WTC11 (cell line): ENCODE measurements around the gene PER1.

Experiments
- CBFB ChIP-seq: sonication (generic); formaldehyde crosslinking; IDR thresholded peaks from 2 replicates; pipeline ENCODE4 v1.8.1; 2022; ENCODE audit warnings: mild to moderate bottlenecking, low read depth, missing genetic modification reagents
- CREB1 ChIP-seq: sonication (generic); formaldehyde crosslinking; IDR thresholded peaks from 2 replicates; pipeline ENCODE4 v1.8.0; 2023; ENCODE audit warnings: mild to moderate bottlenecking, missing genetic modification reagents
- IRF2 ChIP-seq: sonication (generic); formaldehyde crosslinking; IDR thresholded peaks from 2 replicates; pipeline ENCODE4 v1.8.0; 2022; ENCODE audit warnings: low read depth, missing genetic modification reagents, borderline replicate concordance
- NFYB ChIP-seq: sonication (generic); formaldehyde crosslinking; conservative IDR thresholded peaks from 2 replicates; pipeline ENCODE4 v1.8.0; 2022; ENCODE audit warnings: low read depth, missing genetic modification reagents
- NR1H2 ChIP-seq: sonication (generic); formaldehyde crosslinking; IDR thresholded peaks from 2 replicates; pipeline ENCODE4 v1.9.0; 2021; ENCODE audit warnings: mild to moderate bottlenecking, moderate library complexity, missing genetic modification reagents
- SP1 ChIP-seq: sonication (generic); formaldehyde crosslinking; conservative IDR thresholded peaks from 2 replicates; pipeline ENCODE4 v1.8.1; 2022; ENCODE audit warnings: missing genetic modification reagents
- ZBTB21 ChIP-seq: sonication (generic); formaldehyde crosslinking; IDR thresholded peaks from 2 replicates; pipeline ENCODE4 v1.8.1; 2023; ENCODE audit warnings: mild to moderate bottlenecking, missing genetic modification reagents, borderline replicate concordance
- TF ChIP-seq, protein P1 (sequence below): sonication (generic); formaldehyde crosslinking; IDR thresholded peaks from 2 replicates; pipeline ENCODE4 v1.8.0; 2022; ENCODE audit warnings: mild to moderate bottlenecking, missing genetic modification reagents
- TF ChIP-seq, protein P2 (sequence below): fragments of 200-600 bp; IDR thresholded peaks from 2 replicates; pipeline ENCODE4 v1.8.0; 2022; ENCODE audit warnings: antibody characterized with exemption
- TF ChIP-seq, protein P3 (sequence below): sonication (generic); formaldehyde crosslinking; conservative IDR thresholded peaks from 2 replicates; pipeline ENCODE4 v1.8.1; 2022; ENCODE audit warnings: mild to moderate bottlenecking, missing genetic modification reagents
- TF ChIP-seq, protein P4 (sequence below): sonication (generic); formaldehyde crosslinking; IDR thresholded peaks from 2 replicates; pipeline ENCODE4 v1.8.0; 2022; ENCODE audit warnings: mild to moderate bottlenecking, missing genetic modification reagents
- TF ChIP-seq, protein P5 (sequence below): sonication (generic); formaldehyde crosslinking; conservative IDR thresholded peaks from 2 replicates; pipeline ENCODE4 v1.8.1; 2023; ENCODE audit warnings: mild to moderate bottlenecking, low read depth, missing genetic modification reagents, moderate library complexity
- TF ChIP-seq, protein P6 (sequence below): sonication (generic); formaldehyde crosslinking; IDR thresholded peaks from 2 replicates; pipeline ENCODE4 v1.8.1; 2023; ENCODE audit warnings: mild to moderate bottlenecking, moderate library complexity, missing genetic modification reagents
- TF ChIP-seq, protein P7 (sequence below): sonication (generic); formaldehyde crosslinking; IDR thresholded peaks from 2 replicates; pipeline ENCODE4 v1.8.1; 2023; ENCODE audit warnings: mild to moderate bottlenecking, missing genetic modification reagents, moderate library complexity

DNA sequence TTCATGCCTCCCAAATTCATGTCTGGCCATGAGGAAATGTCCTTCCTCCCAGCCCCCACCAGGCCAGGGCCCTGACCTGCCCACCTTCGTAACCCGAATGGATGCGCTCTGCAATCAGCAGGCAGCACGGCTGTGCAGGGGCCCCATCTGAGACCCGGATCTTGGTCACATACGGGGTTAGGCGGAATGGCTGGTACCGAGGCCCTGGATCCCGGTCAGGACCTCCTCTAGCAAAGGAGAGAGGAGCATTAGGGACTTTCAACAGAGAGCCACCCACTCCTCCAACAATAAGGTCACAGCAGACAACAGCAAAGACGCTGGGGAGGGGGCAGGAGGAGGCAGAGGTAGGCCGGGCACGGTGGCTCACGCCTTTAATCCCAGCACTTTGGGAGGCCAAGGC lies 3.6 kb downstream of the PER1 start:
- TF ChIP-seq, protein P1, sequence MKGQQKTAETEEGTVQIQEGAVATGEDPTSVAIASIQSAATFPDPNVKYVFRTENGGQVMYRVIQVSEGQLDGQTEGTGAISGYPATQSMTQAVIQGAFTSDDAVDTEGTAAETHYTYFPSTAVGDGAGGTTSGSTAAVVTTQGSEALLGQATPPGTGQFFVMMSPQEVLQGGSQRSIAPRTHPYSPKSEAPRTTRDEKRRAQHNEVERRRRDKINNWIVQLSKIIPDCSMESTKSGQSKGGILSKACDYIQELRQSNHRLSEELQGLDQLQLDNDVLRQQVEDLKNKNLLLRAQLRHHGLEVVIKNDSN (CRISPR knock-in tag): no peak
- no peak for TF ChIP-seq ZBTB21 (CRISPR knock-in tag)
- TF ChIP-seq, protein P2, sequence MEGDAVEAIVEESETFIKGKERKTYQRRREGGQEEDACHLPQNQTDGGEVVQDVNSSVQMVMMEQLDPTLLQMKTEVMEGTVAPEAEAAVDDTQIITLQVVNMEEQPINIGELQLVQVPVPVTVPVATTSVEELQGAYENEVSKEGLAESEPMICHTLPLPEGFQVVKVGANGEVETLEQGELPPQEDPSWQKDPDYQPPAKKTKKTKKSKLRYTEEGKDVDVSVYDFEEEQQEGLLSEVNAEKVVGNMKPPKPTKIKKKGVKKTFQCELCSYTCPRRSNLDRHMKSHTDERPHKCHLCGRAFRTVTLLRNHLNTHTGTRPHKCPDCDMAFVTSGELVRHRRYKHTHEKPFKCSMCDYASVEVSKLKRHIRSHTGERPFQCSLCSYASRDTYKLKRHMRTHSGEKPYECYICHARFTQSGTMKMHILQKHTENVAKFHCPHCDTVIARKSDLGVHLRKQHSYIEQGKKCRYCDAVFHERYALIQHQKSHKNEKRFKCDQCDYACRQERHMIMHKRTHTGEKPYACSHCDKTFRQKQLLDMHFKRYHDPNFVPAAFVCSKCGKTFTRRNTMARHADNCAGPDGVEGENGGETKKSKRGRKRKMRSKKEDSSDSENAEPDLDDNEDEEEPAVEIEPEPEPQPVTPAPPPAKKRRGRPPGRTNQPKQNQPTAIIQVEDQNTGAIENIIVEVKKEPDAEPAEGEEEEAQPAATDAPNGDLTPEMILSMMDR: no peak
- no peak for TF ChIP-seq NR1H2 (CRISPR knock-in tag)
- TF ChIP-seq, protein P3, sequence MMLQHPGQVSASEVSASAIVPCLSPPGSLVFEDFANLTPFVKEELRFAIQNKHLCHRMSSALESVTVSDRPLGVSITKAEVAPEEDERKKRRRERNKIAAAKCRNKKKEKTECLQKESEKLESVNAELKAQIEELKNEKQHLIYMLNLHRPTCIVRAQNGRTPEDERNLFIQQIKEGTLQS (CRISPR knock-in tag): no peak
- no peak for TF ChIP-seq SP1 (CRISPR knock-in tag)
- TF ChIP-seq NFYB (CRISPR knock-in tag): no peak
- TF ChIP-seq CREB1 (CRISPR knock-in tag): no peak
- no peak for TF ChIP-seq IRF2 (CRISPR knock-in tag)
- no peak for TF ChIP-seq CBFB (CRISPR knock-in tag)
- TF ChIP-seq, protein P4, sequence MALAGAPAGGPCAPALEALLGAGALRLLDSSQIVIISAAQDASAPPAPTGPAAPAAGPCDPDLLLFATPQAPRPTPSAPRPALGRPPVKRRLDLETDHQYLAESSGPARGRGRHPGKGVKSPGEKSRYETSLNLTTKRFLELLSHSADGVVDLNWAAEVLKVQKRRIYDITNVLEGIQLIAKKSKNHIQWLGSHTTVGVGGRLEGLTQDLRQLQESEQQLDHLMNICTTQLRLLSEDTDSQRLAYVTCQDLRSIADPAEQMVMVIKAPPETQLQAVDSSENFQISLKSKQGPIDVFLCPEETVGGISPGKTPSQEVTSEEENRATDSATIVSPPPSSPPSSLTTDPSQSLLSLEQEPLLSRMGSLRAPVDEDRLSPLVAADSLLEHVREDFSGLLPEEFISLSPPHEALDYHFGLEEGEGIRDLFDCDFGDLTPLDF: no peak
- TF ChIP-seq, protein P5, sequence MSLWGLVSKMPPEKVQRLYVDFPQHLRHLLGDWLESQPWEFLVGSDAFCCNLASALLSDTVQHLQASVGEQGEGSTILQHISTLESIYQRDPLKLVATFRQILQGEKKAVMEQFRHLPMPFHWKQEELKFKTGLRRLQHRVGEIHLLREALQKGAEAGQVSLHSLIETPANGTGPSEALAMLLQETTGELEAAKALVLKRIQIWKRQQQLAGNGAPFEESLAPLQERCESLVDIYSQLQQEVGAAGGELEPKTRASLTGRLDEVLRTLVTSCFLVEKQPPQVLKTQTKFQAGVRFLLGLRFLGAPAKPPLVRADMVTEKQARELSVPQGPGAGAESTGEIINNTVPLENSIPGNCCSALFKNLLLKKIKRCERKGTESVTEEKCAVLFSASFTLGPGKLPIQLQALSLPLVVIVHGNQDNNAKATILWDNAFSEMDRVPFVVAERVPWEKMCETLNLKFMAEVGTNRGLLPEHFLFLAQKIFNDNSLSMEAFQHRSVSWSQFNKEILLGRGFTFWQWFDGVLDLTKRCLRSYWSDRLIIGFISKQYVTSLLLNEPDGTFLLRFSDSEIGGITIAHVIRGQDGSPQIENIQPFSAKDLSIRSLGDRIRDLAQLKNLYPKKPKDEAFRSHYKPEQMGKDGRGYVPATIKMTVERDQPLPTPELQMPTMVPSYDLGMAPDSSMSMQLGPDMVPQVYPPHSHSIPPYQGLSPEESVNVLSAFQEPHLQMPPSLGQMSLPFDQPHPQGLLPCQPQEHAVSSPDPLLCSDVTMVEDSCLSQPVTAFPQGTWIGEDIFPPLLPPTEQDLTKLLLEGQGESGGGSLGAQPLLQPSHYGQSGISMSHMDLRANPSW (CRISPR knock-in tag): no peak
- TF ChIP-seq, protein P6, sequence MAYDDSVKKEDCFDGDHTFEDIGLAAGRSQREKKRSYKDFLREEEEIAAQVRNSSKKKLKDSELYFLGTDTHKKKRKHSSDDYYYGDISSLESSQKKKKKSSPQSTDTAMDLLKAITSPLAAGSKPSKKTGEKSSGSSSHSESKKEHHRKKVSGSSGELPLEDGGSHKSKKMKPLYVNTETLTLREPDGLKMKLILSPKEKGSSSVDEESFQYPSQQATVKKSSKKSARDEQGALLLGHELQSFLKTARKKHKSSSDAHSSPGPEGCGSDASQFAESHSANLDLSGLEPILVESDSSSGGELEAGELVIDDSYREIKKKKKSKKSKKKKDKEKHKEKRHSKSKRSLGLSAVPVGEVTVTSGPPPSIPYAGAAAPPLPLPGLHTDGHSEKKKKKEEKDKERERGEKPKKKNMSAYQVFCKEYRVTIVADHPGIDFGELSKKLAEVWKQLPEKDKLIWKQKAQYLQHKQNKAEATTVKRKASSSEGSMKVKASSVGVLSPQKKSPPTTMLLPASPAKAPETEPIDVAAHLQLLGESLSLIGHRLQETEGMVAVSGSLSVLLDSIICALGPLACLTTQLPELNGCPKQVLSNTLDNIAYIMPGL (CRISPR knock-in tag): no peak
- TF ChIP-seq, protein P7, sequence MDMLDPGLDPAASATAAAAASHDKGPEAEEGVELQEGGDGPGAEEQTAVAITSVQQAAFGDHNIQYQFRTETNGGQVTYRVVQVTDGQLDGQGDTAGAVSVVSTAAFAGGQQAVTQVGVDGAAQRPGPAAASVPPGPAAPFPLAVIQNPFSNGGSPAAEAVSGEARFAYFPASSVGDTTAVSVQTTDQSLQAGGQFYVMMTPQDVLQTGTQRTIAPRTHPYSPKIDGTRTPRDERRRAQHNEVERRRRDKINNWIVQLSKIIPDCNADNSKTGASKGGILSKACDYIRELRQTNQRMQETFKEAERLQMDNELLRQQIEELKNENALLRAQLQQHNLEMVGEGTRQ (CRISPR knock-in tag): no peak
